ENCODE results near the gene C6orf52. TPM values are rescaled to one million over a fixed set of nuclear protein-coding genes. Genes with fewer than 3 reads are reported as not detected.

C6orf52 gene
- total and polyA plus RNA-seq, 9 of the 15 experiments (the other 6 are each of a cell fraction or from before 2014, with no cell fraction given): 6.7 to 37.0 (median 11.1) TPM

GRCh38 chr6:10643201-10643651 lies 51.2 kb downstream of the C6orf52 start:
- FAIRE-seq: peak; percentile 86
- 1% methylated on average over 3 of the region's 3 CpGs for WGBS (ENCODE audit: insufficient coverage, low coverage, missing lambda C conversion rate)
- peak; percentile 69 for ATAC-seq
- DNase-seq (ENCODE audit: extremely low read depth in 1 of 4, low spot score in 3 of 4): peak in 1 of 4 experiments; percentile 41
- H2AFZ ChIP-seq (ENCODE audit: low read depth, low read length): no peak overlapping the region
- no peaks in the 10 kb centered on the region; a peak in 2 of 5 replicates for H3K27me3 ChIP-seq (ENCODE audit: control insufficient read depth in 2 of 2, insufficient read depth in 2 of 2, low read length in 2 of 2)
- H3K9me1 ChIP-seq (ENCODE audit: control insufficient read depth, insufficient read depth, low read length): no peaks in the 10 kb centered on the region
- no peak overlapping the region for H3K9ac ChIP-seq (ENCODE audit: insufficient read depth in 1 of 2, low read depth in 2 of 2, low read length in 2 of 2)
- peaks cover 4 to 22% of the 10 kb centered on the region in 2 experiments; a peak in 4 of 5 replicates for H3K4me1 ChIP-seq (replicated peaks in 1 of 2; ENCODE audit: control insufficient read depth in 2 of 2, insufficient read depth in 2 of 2, low read length in 2 of 2)
- BruUV-seq (replicated peaks): no TSS peak
- H3K79me2 ChIP-seq (ENCODE audit: control insufficient read depth, insufficient read depth, low read length): no peaks in the 10 kb centered on the region
- H3K36me3 ChIP-seq (ENCODE audit: control insufficient read depth, insufficient read depth, low read length): no peaks in the 10 kb centered on the region
- H3K9me3 ChIP-seq (replicated peaks; ENCODE audit: control insufficient read depth, insufficient read depth, low read depth, low read length): no peaks in the 10 kb centered on the region
- H4K20me1 ChIP-seq (replicated peaks; ENCODE audit: control insufficient read depth, insufficient read depth, low read length): no peaks in the 10 kb centered on the region
- CTCF ChIA-PET (ENCODE audit: low intra/inter-chr PET ratio): no interaction called here
- H3K27ac ChIP-seq (ENCODE audit: extremely low read depth, low read depth, low read length): peak overlapping the region; percentile 28; the same call in 1 of the 3 replicates
- H3K4me2 ChIP-seq (ENCODE audit: insufficient read depth, low read length): peak overlapping the region; percentile 20; the same call in 1 of the 2 replicates
- POLR2A ChIA-PET: interaction anchor here (0.6 to 1.6 kb wide), 5 partner anchors 9 to 866 kb away, joined by 3 to 11 read pairs (median 3); no protein-coding TSS in a partner anchor
- intact Hi-C loops (cut with micrococcal nuclease) (no loop called here), in situ Hi-C loops (cut with MboI) (no loop called here)
- no peak overlapping the region for H3K4me3 ChIP-seq
- TF ChIP-seq ATF3 (IDR thresholded peaks at IDR 0.05) (peak; percentile 56; the same call in 1 of the 2 replicates), ATF3 (CRISPR knock-in tag; conservative IDR thresholded peaks at IDR 0.05) (0 out of 2 replicates have a peak, but pooled peaks have one; percentile 10), ELF1 (tag; IDR thresholded peaks at IDR 0.05) (peak; percentile 59), TRIM25 (IDR thresholded peaks at IDR 0.05; ENCODE audit: borderline replicate concordance) (no peak), ZNF274 (IDR thresholded peaks at IDR 0.05; ENCODE audit: borderline replicate concordance, low read depth, low read length) (no peak), ATF1 (CRISPR knock-in tag; IDR thresholded peaks at IDR 0.05) (no peak), ATF1 (tag; IDR thresholded peaks at IDR 0.05) (peak; percentile 64), SPI1 (IDR thresholded peaks at IDR 0.05; ENCODE audit: borderline replicate concordance, low read depth, low read length) (peak; percentile 100), CHCHD3 (CRISPR knock-in tag; IDR thresholded peaks at IDR 0.05) (no peak), GATAD2B (IDR thresholded peaks at IDR 0.05; ENCODE audit: borderline replicate concordance) (no peak; the same call in 1 of the 2 replicates), E4F1 (CRISPR knock-in tag; IDR thresholded peaks at IDR 0.05; ENCODE audit: borderline replicate concordance) (no peak), ELK3 (CRISPR knock-in tag; IDR thresholded peaks at IDR 0.05) (0 out of 2 replicates have a peak, but pooled peaks have one; percentile 9)
